ENCODE data around the gene TOP3B. TPM values are rescaled to one million over a fixed set of nuclear protein-coding genes. Genes with fewer than 3 reads are reported as not detected.
A peak's percentile ranks its signal among the peaks of the same experiment; 100 is the strongest.
"Not testable (repeated sequence)": the region's sequence is repeated elsewhere in the genome, so short reads cannot be mapped to it uniquely, and the experiment has no call there.

TOP3B gene
- total RNA-seq, 1 donor from 2014 or later = 32.1 TPM

- intact Hi-C loops (cut with DNase I) = no loop called here
- Histone ChIP-seq H3K4me3 (no peak overlapping the region), H3K27me3 (ENCODE audit: low read depth) (no peaks in the 10 kb centered on the region), H3K27ac (no peak overlapping the region), H3K4me1 (no peaks in the 10 kb centered on the region), H3K36me3 (peaks cover 38% of the 10 kb centered on the region), H3K9me3 (no peaks in the 10 kb centered on the region)
- peak; percentile 35 for DNase-seq
- TF ChIP-seq, protein P1, sequence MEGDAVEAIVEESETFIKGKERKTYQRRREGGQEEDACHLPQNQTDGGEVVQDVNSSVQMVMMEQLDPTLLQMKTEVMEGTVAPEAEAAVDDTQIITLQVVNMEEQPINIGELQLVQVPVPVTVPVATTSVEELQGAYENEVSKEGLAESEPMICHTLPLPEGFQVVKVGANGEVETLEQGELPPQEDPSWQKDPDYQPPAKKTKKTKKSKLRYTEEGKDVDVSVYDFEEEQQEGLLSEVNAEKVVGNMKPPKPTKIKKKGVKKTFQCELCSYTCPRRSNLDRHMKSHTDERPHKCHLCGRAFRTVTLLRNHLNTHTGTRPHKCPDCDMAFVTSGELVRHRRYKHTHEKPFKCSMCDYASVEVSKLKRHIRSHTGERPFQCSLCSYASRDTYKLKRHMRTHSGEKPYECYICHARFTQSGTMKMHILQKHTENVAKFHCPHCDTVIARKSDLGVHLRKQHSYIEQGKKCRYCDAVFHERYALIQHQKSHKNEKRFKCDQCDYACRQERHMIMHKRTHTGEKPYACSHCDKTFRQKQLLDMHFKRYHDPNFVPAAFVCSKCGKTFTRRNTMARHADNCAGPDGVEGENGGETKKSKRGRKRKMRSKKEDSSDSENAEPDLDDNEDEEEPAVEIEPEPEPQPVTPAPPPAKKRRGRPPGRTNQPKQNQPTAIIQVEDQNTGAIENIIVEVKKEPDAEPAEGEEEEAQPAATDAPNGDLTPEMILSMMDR (IDR thresholded peaks at IDR 0.05) = no peak
- ATAC-seq = no peak
These were observed 64.0 kb downstream of the TOP3B start for GRCh38 chr22:21918466-21919185.

- TF ChIP-seq, protein P1 (IDR thresholded peaks at IDR 0.05) = no peak
- no peak for DNase-seq
- Histone ChIP-seq H3K9me3 (no peaks in the 10 kb centered on the region), H3K27me3 (ENCODE audit: low read depth) (no peaks in the 10 kb centered on the region), H3K4me3 (no peak overlapping the region), H3K36me3 (peaks cover 31% of the 10 kb centered on the region), H3K27ac (no peak overlapping the region), H3K4me1 (no peaks in the 10 kb centered on the region)
- intact Hi-C loops (cut with DNase I) = no loop called here
- no peak for ATAC-seq
These were observed 64.7 kb downstream of the TOP3B start for GRCh38 chr22:21917959-21918261.

DNA sequence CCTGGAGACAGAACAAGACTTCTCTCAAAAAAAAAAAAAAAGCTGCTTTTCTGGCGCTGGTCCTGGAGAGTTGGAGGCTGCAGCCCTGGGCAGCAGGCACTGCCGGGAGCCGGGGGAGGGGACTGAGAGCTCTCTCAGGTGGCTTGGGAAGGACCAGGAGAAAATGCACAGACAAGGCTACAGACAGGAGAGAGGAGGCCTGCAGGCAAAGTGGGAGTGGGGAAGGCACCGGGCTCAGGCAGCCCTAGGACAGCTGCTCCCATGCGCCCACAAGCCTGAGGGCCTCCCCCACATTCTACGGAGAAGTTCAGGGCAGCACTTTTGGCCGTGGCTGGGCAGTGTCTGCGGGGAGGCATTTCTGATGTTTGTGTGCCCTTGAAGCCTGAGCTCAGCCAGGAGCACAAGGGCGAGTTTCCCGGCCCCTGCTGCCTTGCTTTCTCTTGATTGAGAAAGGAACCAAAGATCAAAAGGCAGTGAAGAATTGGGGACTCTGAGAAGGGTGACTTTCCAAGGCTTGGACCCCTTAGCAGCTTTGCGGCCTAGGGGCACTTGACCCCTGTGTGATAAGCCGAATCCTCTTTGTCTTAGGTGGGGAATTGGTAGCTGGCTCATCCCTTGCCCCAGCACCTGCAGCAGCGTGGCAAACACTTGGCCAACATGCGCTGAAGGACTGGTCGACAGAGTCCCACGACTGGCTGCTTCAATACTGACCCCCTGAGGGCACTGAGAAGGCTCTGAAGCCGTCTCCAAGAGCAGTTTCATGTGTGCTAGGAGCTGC lies 65.2 kb downstream of the TOP3B start:
- Histone ChIP-seq H3K4me3 (no peak overlapping the region), H3K9me3 (no peaks in the 10 kb centered on the region), H3K27me3 (ENCODE audit: low read depth) (no peaks in the 10 kb centered on the region), H3K27ac (no peak overlapping the region), H3K36me3 (peaks cover 26% of the 10 kb centered on the region), H3K4me1 (no peaks in the 10 kb centered on the region)
- ATAC-seq (peak in 1 of 2 donors; percentile 20), DNase-seq (peak; percentile 24)
- TF ChIP-seq, protein P1 (IDR thresholded peaks at IDR 0.05) = no peak
- intact Hi-C loops (cut with DNase I) = no loop called here

DNA sequence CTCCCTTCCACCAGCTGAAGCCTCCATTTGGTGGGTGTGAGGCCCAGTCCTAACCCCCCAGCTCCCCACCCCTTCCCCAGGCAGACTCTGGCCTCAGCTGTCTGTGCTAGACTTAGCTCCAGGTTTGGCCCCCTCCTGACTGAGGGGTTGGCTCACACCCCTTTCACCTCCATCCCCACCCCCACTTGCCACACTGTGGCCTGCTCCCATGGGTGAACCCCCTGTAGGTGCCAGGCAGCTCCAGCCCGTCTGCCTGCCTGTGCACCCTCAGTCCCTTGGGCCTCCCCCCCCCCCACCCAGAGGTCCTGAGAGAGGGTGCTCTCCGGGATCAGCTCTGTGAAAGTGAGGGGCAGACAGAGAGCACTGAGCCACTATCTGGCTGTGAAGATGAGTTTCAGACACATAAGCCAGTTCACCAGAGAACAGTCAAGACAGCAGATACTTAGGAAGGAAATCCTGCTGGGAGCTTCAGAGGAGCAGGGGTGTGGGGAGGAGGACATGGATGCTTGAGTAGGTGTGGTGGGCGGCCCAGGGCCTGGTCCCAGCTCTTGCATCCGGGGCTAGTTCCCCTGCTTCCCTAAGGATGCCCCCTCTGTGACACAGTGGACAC lies 66.2 kb downstream of the TOP3B start:
- no peaks in the 10 kb centered on the region for H3K27me3 ChIP-seq (ENCODE audit: low read depth)
- no peak for ATAC-seq
- intact Hi-C loops (cut with DNase I) = no loop called here
- TF ChIP-seq, protein P1 (IDR thresholded peaks at IDR 0.05) = no peak
- no peaks in the 10 kb centered on the region for H3K4me1 ChIP-seq
- DNase-seq = no peak
- no peaks in the 10 kb centered on the region for H3K9me3 ChIP-seq
- H3K4me3 ChIP-seq = no peak overlapping the region
- H3K27ac ChIP-seq = no peak overlapping the region
- H3K36me3 ChIP-seq = peaks cover 19% of the 10 kb centered on the region

DNA sequence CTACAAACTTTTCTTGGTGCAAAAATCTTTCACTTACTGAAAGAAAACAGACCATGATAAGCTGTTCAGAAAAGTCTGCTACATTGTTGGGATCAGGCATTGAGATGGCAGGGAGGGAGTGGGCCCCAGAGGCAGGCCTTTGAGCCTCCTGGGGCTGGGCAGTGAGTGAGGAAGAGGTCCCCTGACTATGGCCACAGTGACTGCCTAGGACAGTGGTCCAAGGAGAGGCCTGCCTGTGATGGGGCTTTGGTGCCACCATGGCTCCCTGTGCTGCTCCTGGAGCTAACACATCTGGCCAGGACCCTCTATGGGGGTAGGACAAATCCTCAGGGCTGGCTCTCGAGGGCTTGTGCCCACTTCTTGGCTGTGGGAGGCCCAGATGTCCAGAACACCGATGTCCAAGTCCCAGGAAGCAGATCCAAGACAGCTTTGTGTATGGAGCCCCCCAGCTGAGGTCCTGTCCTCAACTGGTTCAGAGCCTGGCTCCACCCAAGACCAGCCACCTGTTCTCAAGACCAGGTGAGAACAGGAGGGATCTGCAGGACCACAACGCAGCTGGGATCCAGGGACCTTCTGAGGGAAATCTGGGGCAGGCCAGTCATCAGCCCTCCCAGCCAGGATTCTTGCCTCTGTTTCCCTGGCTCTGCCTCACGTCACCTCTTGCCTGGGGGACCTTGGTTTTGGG lies 66.8 kb downstream of the TOP3B start:
- intact Hi-C loops (cut with DNase I) = no loop called here
- Histone ChIP-seq H3K27me3 (ENCODE audit: low read depth) (no peaks in the 10 kb centered on the region), H3K27ac (no peak overlapping the region), H3K4me1 (no peaks in the 10 kb centered on the region), H3K36me3 (peaks cover 12% of the 10 kb centered on the region), H3K4me3 (no peak overlapping the region), H3K9me3 (no peaks in the 10 kb centered on the region)
- TF ChIP-seq, protein P1 (IDR thresholded peaks at IDR 0.05) = no peak
- ATAC-seq = no peak
- DNase-seq = no peak

DNA sequence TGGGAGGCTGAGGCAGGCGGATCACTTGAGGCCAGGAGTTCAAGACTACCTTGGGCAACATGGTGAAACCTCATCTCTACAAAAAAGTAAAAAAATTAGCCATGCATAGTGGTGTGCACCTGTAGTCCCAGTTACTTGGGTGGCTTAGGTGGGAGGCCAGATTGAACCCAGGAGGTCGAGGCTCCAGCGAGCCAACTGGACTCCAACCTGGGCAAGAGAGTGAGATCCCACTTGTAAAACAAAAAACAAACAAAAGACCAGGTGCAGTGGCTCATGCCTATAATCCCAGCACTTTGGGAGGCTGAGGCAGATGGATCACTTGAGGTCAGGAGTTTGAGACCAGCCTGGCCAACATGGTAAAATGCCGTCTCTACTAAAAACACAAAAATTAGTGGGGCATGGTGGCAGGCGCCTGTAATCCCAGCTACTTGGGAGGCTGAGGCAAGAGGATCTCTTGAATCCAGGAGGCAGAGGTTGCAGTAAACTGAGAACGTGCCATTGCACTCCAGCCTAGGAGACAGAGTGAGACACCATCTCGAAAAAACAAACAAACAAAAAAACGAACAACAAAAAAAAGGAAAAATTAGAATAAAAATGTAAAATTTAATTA lies 68.4 kb downstream of the TOP3B start:
- H3K27me3 ChIP-seq (ENCODE audit: low read depth); H3K9me3 ChIP-seq; H3K4me1 ChIP-seq; H3K27ac ChIP-seq; H3K4me3 ChIP-seq; H3K36me3 ChIP-seq; intact Hi-C loops (cut with DNase I); ATAC-seq: not testable (repeated sequence)
- DNase-seq = peak; percentile 6

GRCh38 chr22:21910367-21910766 lies 72.2 kb downstream of the TOP3B start:
- intact Hi-C loops (cut with DNase I); ATAC-seq; DNase-seq: not testable (repeated sequence)

More at GRCh38 chr22:21910367-21910766, 72.2 kb downstream of the TOP3B start:
- not testable (repeated sequence) for H3K4me1 ChIP-seq; H3K27me3 ChIP-seq (ENCODE audit: low read depth); H3K4me3 ChIP-seq; H3K27ac ChIP-seq; H3K36me3 ChIP-seq; H3K9me3 ChIP-seq
